Endothelial cell of umbilical vein (primary cell): ENCODE results near the gene KLHL42. TPM values are rescaled to one million over a fixed set of nuclear protein-coding genes. Genes with fewer than 3 reads are reported as not detected.

Source experiments
- BruUV-seq: library from RNA; stranded (reverse); fragments of 400-500 nt; replicated peaks from 2 replicates; lab custom pipeline; 2021; lab: Mats Ljungman, UMichigan
- CTCF ChIA-PET: fragments of 300-600, 350-600 bp; sonication (Branson Sonifier 250); formaldehyde crosslinking; loops from one replicate; lab custom pipeline; 2021; ENCODE audit warnings: antibody characterized with exemption, inconsistent platforms; lab: Charles Lee
- POLR2A ChIA-PET: fragments of 300-600, 350-600 bp; sonication (Branson Sonifier 250); formaldehyde crosslinking; loops from one replicate; lab custom pipeline; 2021; ENCODE audit warnings: antibody characterized with exemption, inconsistent platforms; lab: Charles Lee
- DNase-seq: peaks from one replicate; pipeline ENCODE4 v3.0.0-alpha.2; 2011; ENCODE audit warnings: low read depth, low spot score
- FAIRE-seq: peaks from 2 replicates; lab custom pipeline; 2011; peaks lifted over from hg19 to GRCh38; lab: Jason Lieb, UNC
- H2AFZ ChIP-seq: 2 replicates; pipeline ENCODE4 v1.6.0; 2012; ENCODE audit warnings: low read depth, low read length, control low read depth, inconsistent platforms
- H3K27ac ChIP-seq: 2 replicates; pipeline ENCODE4 v1.5.1; 2011; ENCODE audit warnings: low read depth, mild to moderate bottlenecking, control low read depth, low read length, moderate library complexity; ENCODE audit not compliant: insufficient read depth
- H3K27me3 ChIP-seq, 2 experiments: 2 replicates each; pipeline versions ENCODE4 v1.6.0 to v1.6.1; 2011; ENCODE audit warnings: low read length in 2 of 2, mixed read lengths in 1 of 2; ENCODE audit not compliant: control insufficient read depth in 2 of 2, insufficient read depth in 2 of 2
- H3K36me3 ChIP-seq, 2 experiments: 2 replicates in 1 of 2; 3 replicates in 1 of 2; pipeline ENCODE4 v1.5.1; 2011; ENCODE audit warnings: low read length in 2 of 2, mild to moderate bottlenecking in 1 of 2, moderate library complexity in 1 of 2; ENCODE audit not compliant: control insufficient read depth in 2 of 2, insufficient read depth in 2 of 2; ENCODE audit errors: extremely low read depth in 1 of 2
- H3K4me1 ChIP-seq: 3 replicates; pipeline ENCODE4 v1.5.1; 2011; ENCODE audit warnings: mild to moderate bottlenecking, low read length; ENCODE audit not compliant: control insufficient read depth, insufficient read depth; ENCODE audit errors: extremely low read depth
- H3K4me2 ChIP-seq: 2 replicates; pipeline ENCODE4 v1.6.1; 2011; ENCODE audit warnings: low read length, control low read depth, mixed read lengths; ENCODE audit not compliant: insufficient read depth
- H3K4me3 ChIP-seq, 3 experiments: fragments of 200-600 bp in 1 of 3; sonication (generic), shearing (Covaris generic) in 1 of 3; replicated peaks in 1 of 3; 2 replicates each; pipeline ENCODE4 v1.5.1; 2011 to 2016; ENCODE audit warnings: control low read depth in 3 of 3, low read length in 3 of 3, mild to moderate bottlenecking in 2 of 3, inconsistent platforms in 1 of 3, low read depth in 1 of 3, moderate library complexity in 1 of 3; ENCODE audit not compliant: insufficient read depth in 1 of 3
- H3K79me2 ChIP-seq: 2 replicates; pipeline ENCODE4 v1.6.0; 2012; ENCODE audit warnings: low read length, inconsistent platforms; ENCODE audit not compliant: control insufficient read depth, insufficient read depth
- H3K9ac ChIP-seq: replicated peaks from 2 replicates; pipeline ENCODE3; 2011; ENCODE audit warnings: low read length, control low read depth; ENCODE audit not compliant: insufficient read depth; ENCODE audit errors: extremely low read depth
- H3K9me1 ChIP-seq: replicated peaks from 3 replicates; pipeline ENCODE4 v1.6.0; 2011; ENCODE audit warnings: mild to moderate bottlenecking, low read length; ENCODE audit not compliant: control insufficient read depth, insufficient read depth; ENCODE audit errors: extremely low read depth
- H3K9me3 ChIP-seq: replicated peaks from 2 replicates; pipeline ENCODE4 v1.5.1; 2012; ENCODE audit warnings: low read length, inconsistent platforms; ENCODE audit not compliant: control insufficient read depth, insufficient read depth
- H4K20me1 ChIP-seq: replicated peaks from 2 replicates; pipeline ENCODE3; 2011; ENCODE audit warnings: mild to moderate bottlenecking, low read length; ENCODE audit not compliant: control insufficient read depth, insufficient read depth; ENCODE audit errors: extremely low read depth
- CTCF ChIP-seq, 2 donors: IDR thresholded peaks; 1 replicate in 1 of 2; 2 replicates in 1 of 2; pipeline ENCODE4 v1.5.1; 2011; ENCODE audit warnings: low read length in 2 of 2, mild to moderate bottlenecking in 2 of 2, moderate library complexity in 2 of 2, control low read depth in 1 of 2, inconsistent platforms in 1 of 2, low read depth in 1 of 2; ENCODE audit not compliant: insufficient read depth in 1 of 2; ENCODE audit errors: extremely low read depth in 1 of 2
- EZH2 ChIP-seq: IDR thresholded peaks from 2 replicates; pipeline ENCODE4 v1.6.1; 2012; ENCODE audit warnings: borderline replicate concordance, low read depth, mild to moderate bottlenecking, moderate library complexity, low read length, inconsistent platforms; ENCODE audit not compliant: severe bottlenecking
- FOS ChIP-seq: IDR thresholded peaks from 2 replicates; pipeline ENCODE4 v1.6.1; 2011; ENCODE audit warnings: mild to moderate bottlenecking, low read length, moderate library complexity, borderline replicate concordance; ENCODE audit not compliant: insufficient read depth
- GATA2 ChIP-seq: IDR thresholded peaks from 2 replicates; pipeline ENCODE4 v1.7.0; 2011; ENCODE audit warnings: low read depth, mild to moderate bottlenecking, moderate library complexity, mixed read lengths, low read length; ENCODE audit not compliant: insufficient read length, insufficient read depth
- JUN ChIP-seq: IDR thresholded peaks from 2 replicates; pipeline ENCODE4 v1.6.1; 2011; ENCODE audit warnings: borderline replicate concordance, low read depth; ENCODE audit not compliant: insufficient read length, insufficient read depth
- MAX ChIP-seq: IDR thresholded peaks from 2 replicates; pipeline ENCODE4 v1.6.1; 2011; ENCODE audit not compliant: insufficient read depth, insufficient read length
- MYC ChIP-seq: IDR thresholded peaks from one replicate; pipeline ENCODE4 v1.6.1; 2011; ENCODE audit warnings: mild to moderate bottlenecking, low read depth, low read length
- POLR2A ChIP-seq: IDR thresholded peaks from 2 replicates; pipeline ENCODE4 v1.6.1; 2012; ENCODE audit warnings: low read depth, mild to moderate bottlenecking, control low read depth, low read length
- POLR2AphosphoS5 ChIP-seq: IDR thresholded peaks from 2 replicates; pipeline ENCODE4 v1.6.1; 2012; ENCODE audit warnings: low read depth, mild to moderate bottlenecking, control low read depth, low read length, moderate library complexity; ENCODE audit not compliant: insufficient read depth
- dilution Hi-C: fragments of 300-500 bp; cut with MboI; formaldehyde crosslinking; loops from one replicate; pipeline ENCODE4 v1.15.0; 2019; ENCODE audit warnings: low sequenced_read_pairs; ENCODE audit not compliant: extremely low pct_ligation_motif_present
- intact Hi-C: fragments of 100-400 bp; cut with micrococcal nuclease; formaldehyde crosslinking; loops from one replicate; pipeline ENCODE4 v1.10.0; 2022
- polyA plus RNA-seq, 4 experiments: library from polyadenylated mRNA; depleted of rRNA in 3 of 4; stranded (reverse) in 3 of 4; unstranded in 1 of 4; fragments of >200 nt; gene quantifications; 2 replicates each; pipeline versions ENCODE4 v1.2.1 to v1.2.3, GENCODE V29; 2011 to 2012; ENCODE audit warnings: missing spikeins in 1 of 4
- total RNA-seq: library from RNA; stranded (reverse); gene quantifications from 2 replicates; pipeline ENCODE4 v1.2.3, GENCODE V29; 2021

Gene KLHL42
- total and polyA plus RNA-seq, 2 donors (not counting 3 experiments of a cell fraction or from before 2014, with no cell fraction given): 20.1 to 36.2 TPM

- dilution Hi-C loops (no loop called here), intact Hi-C loops (no loop called here)
- TF ChIP-seq MAX: no peak
- TF ChIP-seq GATA2: no peak
- TF ChIP-seq MYC: no peak
- no peak for TF ChIP-seq EZH2
- no peak for TF ChIP-seq FOS
- TF ChIP-seq POLR2AphosphoS5: no peak
- TF ChIP-seq JUN: no peak
- TF ChIP-seq POLR2A: no peak
- TF ChIP-seq CTCF (IDR thresholded peaks at IDR 0.05; ENCODE audit: extremely low read depth in 1 of 2, insufficient read depth in 1 of 2, low read depth in 1 of 2, low read length in 2 of 2): no peak
- no peaks in the 10 kb centered on the region for H3K4me1 ChIP-seq
- no peaks in the 10 kb centered on the region for H4K20me1 ChIP-seq
- no peak overlapping the region for H3K4me2 ChIP-seq
- CTCF ChIA-PET: interaction anchor here (1.1 to 1.7 kb wide), 4 partner anchors 15 to 62 kb away, joined by 3 to 7 read pairs (median 4); partner anchors contain the start of genes KLHL42 and MANSC4
- no peak overlapping the region for H3K4me3 ChIP-seq
- H3K9me3 ChIP-seq: no peaks in the 10 kb centered on the region
- POLR2A ChIA-PET: no interaction called here
- no peaks in the 10 kb centered on the region for H3K27me3 ChIP-seq
- H2AFZ ChIP-seq: no peak overlapping the region
- DNase-seq: no peak
- no TSS peak for BruUV-seq
- H3K9ac ChIP-seq: no peak overlapping the region
- H3K9me1 ChIP-seq: no peaks in the 10 kb centered on the region
- no peak for FAIRE-seq
- no peak overlapping the region for H3K27ac ChIP-seq
- H3K36me3 ChIP-seq: peaks cover 8 to 14% of the 10 kb centered on the region in 2 experiments
- H3K79me2 ChIP-seq: peaks cover 4% of the 10 kb centered on the region
Observed at GRCh38 chr12:27794818-27795584, 15.0 kb downstream of the KLHL42 start.
